GDM1 (cell line): Measurements from ENCODE around the gene HHIP.

Source experiments
- DNase-seq: peaks from one replicate; lab custom pipeline; 2025; lab: John Stamatoyannopoulos, UW

HHIP gene

GRCh38 chr4:144655491-144655890, 9.5 kb downstream of the HHIP start:
- no peak for DNase-seq

GRCh38 chr4:144656850-144657249, 10.9 kb downstream of the HHIP start:
- no peak for DNase-seq

DNA sequence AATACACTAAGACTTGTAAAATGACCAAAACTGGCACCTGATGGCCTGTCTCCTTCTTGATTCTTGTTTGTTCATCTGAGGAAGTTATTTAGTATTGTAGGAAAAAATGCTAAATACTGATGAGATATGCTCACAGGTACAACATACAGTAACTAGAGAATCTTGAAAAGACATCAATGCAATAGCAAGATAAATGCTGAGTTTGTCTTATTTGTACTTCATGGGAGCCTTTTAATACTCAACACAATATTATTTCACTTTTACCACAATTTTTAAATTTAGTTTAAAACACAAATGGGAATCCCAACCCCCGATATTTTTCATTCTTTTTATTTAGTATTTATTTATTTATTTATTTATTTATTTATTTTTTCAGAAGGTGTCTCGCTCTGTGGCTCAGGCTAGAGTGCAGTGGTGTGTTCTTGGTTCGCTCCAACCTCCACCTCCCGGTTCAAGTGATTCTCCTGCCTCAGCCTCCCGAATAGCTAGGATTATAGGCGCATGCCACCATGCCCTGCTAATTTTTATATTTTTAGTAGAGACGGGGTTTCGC, 12.1 kb downstream of the HHIP start:
- no peak for DNase-seq

DNA sequence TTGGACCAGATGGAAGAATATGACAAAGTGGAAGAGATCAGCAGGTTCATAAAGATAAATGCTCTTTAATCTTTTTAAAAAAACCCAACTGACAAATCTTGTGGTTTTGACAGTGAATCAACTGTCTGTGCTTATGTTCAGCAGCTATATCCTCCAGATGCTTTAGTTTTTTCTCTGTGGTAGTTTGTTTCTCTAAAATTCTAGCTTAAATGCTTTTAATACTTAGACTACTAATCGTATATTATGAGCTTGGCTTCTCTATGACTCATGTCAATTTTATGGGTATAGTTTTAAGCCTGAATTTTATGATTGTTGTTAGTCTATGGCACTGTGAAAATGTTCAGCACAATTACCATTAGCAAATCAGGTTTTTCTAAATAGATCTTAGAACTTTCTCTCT, 12.9 kb downstream of the HHIP start:
- DNase-seq: no peak

GRCh38 chr4:144659447-144659846, 13.5 kb downstream of the HHIP start:
- no peak for DNase-seq

DNA sequence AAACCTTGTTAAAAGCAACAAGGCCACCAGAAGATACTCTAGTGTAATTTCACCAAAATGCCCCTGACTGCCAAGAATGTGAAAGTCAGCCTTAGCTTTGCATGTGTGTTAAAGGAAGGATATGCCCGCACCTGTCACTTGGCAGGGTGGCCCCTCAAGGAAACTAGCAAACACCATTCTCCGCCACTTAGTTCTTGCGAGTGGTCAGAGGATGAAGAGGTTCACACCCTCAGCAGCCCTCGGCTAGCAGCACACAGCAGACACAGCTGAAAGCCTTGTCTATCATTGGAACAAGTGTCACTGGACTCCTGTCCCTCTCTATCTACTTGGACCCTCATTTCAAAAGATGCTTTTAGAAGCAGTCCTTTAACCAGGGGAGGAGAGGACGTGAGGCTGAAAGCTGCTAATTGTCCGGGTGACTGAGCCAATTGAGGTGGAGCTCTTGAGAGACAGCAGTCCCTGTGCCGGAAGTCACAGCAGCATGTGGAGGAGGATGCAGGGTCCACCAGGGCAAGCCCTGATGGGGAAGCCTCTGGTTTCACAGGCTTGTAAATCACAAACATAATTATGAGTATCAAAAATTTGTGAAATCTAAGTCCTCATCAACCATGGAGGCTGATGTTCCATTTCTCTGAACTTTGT, 18.0 kb downstream of the HHIP start:
- no peak for DNase-seq

DNA sequence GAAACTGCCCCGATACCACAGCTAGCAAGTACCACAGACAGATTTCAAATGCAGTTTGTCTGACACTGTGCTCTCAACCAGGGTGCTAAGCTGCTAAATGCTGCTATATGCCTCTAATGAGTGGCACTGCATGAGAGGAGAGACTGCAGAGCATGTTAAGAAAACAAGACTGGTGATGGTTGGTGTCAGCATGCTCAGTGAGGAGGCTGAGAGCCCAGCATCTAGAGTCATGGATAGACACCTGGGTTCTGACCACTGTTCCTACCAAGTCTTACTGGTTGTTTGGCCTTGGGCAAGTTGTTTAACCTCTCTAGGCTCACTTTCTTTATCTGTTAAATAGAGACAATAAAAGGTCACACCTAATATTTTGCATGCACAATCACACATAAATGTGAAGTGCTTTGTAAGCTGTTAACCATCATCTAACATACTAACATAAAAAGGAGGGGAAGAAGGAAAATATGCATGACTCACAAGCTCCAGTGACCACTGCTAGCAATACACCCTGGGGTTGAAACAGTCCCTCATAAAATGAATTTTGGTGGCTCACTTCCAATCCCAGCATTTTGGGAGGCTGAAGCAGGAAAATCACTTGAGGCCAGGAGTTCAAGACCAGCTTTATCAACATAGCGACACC, 20.7 kb downstream of the HHIP start:
- no peak for DNase-seq

DNA sequence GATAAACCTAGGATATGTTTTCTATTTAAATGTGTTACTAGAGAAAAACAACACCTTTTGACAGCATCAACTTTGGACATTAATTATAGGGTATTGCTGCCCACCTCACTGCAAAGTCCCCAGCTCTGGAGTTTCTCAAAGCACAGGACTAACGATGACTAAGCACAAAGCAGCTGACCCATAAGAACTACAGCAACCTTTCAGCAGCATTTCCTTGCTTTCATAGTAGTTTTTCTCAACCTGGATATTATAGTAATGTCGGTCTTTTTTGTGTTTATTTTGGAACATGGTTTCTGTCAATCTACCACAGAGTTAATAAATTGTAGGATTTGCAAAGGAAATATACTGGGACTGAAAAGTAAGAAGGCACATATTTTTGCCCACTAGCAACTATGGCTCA, 21.5 kb downstream of the HHIP start:
- DNase-seq: no peak

DNA sequence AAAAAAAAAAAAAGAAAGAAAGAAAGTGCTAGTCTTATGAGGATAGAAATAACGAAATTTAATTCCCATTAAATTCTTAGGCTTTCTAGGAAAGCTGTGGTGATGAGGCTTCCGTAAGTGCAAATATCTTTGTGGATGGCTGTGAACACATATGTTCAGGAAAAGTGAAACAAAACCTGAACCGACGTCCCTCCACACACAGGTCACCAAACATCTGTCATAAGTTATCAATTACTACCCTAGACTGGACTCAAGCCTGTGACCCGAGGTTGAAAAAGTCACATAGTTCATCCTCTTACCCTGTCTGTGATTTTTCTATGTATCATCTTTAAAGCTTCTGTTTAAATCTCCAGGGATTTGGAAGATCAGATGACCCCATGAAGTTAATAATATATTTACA, 24.8 kb downstream of the HHIP start:
- no peak for DNase-seq

DNA sequence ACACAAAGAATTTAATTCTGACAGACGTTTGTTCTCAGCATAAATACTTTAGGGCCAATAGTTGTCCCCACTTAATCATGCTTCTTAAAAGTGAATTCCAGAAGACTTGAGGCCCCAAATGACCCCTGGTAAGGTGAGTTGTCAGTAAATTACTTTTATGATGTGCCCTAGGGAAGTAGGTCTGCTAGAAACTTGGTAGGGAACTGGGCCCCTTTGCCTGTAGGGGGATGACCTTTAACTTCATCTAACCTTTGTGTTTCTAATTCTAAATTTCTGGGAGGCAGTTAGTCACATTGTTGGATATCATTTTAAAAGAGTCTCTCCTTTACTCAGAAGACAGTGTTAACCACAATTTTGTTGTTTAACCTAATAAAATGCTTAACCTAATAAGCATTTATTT, 28.8 kb downstream of the HHIP start:
- no peak for DNase-seq

- no peak for DNase-seq
Measured at GRCh38 chr4:144681806-144682205, 35.9 kb downstream of the HHIP start.

DNA sequence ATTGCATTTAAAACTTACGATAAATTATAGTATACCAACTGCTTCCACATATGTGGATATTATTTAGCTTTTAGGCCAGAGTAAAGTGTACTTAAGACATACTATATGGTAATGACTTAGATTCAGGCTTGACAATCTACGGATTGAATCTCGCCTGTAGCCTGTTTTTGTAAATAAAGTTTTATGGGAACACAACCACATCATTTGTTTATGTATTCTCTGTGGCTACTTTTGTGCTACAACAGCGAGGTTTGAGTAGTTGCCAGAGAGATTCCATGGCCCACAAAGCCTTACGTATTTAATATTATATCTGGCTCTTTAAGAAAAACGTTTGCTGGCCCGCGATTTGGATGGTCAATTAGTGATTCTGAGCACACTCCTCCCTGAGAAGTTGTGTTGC, 37.6 kb downstream of the HHIP start:
- DNase-seq: no peak

GRCh38 chr4:144685911-144686310, 40.0 kb downstream of the HHIP start:
- no peak for DNase-seq

DNA sequence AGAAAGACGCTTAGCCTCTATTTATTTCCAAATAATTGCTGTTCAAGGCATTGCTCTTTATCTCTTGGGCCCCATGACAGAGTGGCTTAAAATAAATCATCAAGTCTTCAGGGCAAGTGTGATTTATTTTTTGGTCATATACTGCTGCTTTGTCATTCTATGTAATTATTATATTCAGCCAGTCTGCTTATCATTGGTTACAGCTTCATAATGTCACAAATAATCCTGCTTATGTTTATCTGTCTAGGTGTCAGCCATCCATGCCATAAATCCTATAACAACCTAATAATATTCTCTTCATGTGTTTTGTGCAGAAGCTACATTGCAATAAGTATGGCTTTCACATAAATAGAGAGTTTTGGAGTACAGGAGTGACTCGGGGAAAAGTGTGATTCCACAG, 41.0 kb downstream of the HHIP start:
- DNase-seq: no peak

GRCh38 chr4:144687466-144687865, 41.5 kb downstream of the HHIP start:
- DNase-seq: no peak

DNA sequence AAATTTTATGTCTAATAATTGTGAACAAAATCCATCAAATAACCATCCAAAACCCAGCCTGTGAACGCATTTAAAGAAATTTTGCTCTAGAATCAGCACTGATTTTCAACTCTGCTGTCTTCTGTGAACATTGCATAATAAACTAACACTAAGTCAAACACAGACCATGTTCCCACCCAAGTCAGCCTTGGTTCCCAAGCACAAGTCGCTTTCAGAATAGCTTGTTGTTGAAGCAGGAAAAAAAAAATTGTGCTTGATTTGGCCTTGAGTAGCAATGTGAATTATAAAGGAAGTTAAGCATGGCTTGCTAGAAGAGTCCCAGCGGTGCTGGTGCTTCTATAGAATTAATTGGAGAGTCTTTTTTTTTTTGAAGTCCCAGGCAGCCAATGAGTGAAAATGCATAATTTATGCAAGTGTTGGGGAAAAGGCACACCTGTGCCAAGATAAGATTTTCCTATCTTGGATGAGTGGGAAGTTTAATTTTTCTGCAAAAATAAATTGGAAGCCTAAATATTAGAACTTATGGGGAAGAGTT, 42.1 kb downstream of the HHIP start:
- no peak for DNase-seq

- DNase-seq: no peak
Measured at GRCh38 chr4:144689125-144689524, 43.2 kb downstream of the HHIP start.

GRCh38 chr4:144695721-144696120, 49.8 kb downstream of the HHIP start:
- DNase-seq: no peak

DNA sequence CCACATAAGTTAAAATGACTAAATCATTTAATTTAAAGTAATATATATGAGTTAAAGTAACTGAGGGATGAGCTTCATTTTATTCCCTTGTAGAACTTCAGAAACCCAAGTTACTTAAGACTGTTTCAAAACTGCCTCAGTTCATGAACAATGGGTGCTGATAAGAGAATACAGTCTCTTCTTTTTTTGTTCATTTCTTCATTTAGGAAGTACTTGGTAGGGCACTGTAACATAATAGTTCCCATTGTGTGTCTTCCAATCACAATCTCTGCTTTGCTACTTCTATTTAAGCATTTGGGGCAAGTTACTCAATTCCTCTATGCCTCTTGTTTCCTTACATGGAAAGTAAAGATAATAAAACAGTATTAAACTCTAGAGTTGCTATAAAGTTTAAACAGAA, 50.4 kb downstream of the HHIP start:
- DNase-seq: no peak

- no peak for DNase-seq
Measured at GRCh38 chr4:144699565-144699964, 53.6 kb downstream of the HHIP start.

DNA sequence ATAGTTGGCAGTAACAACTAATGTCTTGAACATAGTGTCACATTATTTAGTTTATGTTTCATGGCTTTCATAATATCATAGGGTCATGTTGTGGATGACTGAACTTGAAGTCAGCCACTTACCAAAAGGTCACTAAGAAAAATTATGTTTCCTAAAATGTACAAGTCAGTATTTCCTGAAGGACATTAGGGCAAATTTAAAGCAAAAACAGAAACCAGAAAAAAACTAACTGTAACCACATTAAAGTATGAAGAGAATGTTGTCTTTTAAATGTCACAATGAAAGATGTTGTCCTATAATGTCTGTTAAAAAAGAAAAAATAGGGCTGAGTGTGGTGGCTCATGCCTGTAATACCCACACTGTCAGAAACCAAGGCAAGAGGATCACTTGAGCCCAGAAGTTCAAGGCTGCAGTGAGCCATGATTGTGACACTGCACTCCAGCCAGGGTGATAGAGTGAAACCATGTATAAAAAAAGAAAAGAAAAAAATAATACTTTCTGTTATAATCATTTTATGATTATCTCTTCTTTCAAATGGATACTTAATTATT, 55.8 kb downstream of the HHIP start:
- no peak for DNase-seq

GRCh38 chr4:144703494-144703893, 57.5 kb downstream of the HHIP start:
- no peak for DNase-seq
